Measurements from ENCODE around the gene HNRNPUL1. TPM values are rescaled to one million over a fixed set of nuclear protein-coding genes. Genes with fewer than 3 reads are reported as not detected.

Gene HNRNPUL1
- total RNA-seq, 2 experiments from 2014 or later = 301 to 333 TPM

- peak overlapping the region; percentile 91 for H3K4me3 Mint-ChIP-seq
- peaks cover 29% of the 10 kb centered on the region for H3K36me3 Mint-ChIP-seq
- ATAC-seq (ENCODE audit: low read depth) = no peak
Measured at GRCh38 chr19:41309180-41310032, 45.2 kb downstream of the HNRNPUL1 start.

DNA sequence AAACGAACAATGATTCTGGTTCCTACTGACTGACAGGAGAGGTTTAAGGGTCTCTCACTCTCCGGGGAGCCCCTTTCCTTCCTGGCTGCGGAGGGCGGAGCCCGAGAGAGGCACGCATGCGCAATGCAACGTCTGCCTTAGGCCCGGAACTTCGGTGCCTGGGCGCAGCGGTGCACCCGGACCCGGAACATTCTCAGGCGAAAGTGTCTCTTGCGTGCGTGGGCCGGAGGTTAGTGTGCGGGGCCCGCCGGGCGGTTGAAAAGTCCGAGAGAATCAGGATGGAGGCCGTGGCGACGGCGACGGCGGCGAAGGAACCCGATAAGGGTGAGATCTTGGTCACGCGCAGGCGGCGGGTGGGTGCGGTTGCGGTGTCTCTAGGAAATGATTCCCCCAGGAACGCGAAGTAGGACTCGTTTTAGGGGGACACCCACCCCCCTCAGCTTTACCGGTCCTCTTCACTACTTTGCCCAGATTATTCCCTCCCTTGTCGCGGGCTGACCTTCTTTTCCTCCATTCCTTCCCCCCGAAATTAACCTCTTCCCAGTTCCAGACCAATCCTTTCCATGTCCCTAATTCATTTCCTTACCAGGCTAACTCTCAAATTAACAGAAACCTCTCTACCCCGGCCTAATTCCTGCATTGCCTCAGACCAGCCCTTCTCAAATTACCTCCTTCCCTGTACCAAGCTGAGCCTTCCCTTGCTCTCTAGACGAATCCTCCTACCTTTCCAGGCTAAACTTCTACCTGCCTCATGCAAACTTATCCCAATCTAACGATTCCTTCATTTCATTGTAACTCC lies 46.1 kb downstream of the HNRNPUL1 start, which contains the start of gene CCDC97:
Gene CCDC97, plus strand, starts transcription at position 140 of the 799 bp plus-strand sequence. Its CDS starts 139 bp downstream, at position 279.
- Mint-ChIP-seq H3K27ac (peak within 1 kb of the TSS; percentile 96), H3K4me3 (peak within 1 kb of the TSS; percentile 91), H3K9me3 (no peaks in the 10 kb centered on the region), H3K4me1 (peaks cover 50% of the 10 kb centered on the region), H3K36me3 (peaks cover 26% of the 10 kb centered on the region), H3K27me3 (no peaks in the 10 kb centered on the region)
- ATAC-seq (ENCODE audit: low read depth) (peak; percentile 62), DNase-seq (peak; percentile 93)
- POLR2A ChIA-PET = interaction anchor here (0.7 to 14.7 kb wide), 13 partner anchors 9 to 162 kb away, joined by 3 to 195 read pairs (median 5); partner anchors contain the start of genes B9D2 and HNRNPUL1

More at GRCh38 chr19:41309180-41310032, 45.2 kb downstream of the HNRNPUL1 start:
- Mint-ChIP-seq H3K27ac (peak overlapping the region; percentile 96), H3K4me1 (peaks cover 58% of the 10 kb centered on the region), H3K27me3 (no peaks in the 10 kb centered on the region), H3K9me3 (no peaks in the 10 kb centered on the region)
- no peak for DNase-seq
- POLR2A ChIA-PET = interaction anchor here (0.7 to 14.7 kb wide), 19 partner anchors 10 to 161 kb away, joined by 3 to 195 read pairs (median 5); partner anchors contain the start of genes B9D2, HNRNPUL1 and TGFB1

GRCh38 chr19:41311072-41311471 lies 46.9 kb downstream of the HNRNPUL1 start:
- ATAC-seq (ENCODE audit: low read depth) (no peak), DNase-seq (no peak)
- Mint-ChIP-seq H3K27ac (peak overlapping the region; percentile 17), H3K4me3 (peak overlapping the region; percentile 91), H3K36me3 (peaks cover 28% of the 10 kb centered on the region), H3K9me3 (no peaks in the 10 kb centered on the region), H3K27me3 (no peaks in the 10 kb centered on the region), H3K4me1 (peaks cover 46% of the 10 kb centered on the region)
- POLR2A ChIA-PET = interaction anchor here (1.1 to 14.7 kb wide), 3 partner anchors 16 to 53 kb away, joined by 4 to 195 read pairs (median 12); partner anchors contain the start of genes B9D2 and HNRNPUL1

- ATAC-seq (ENCODE audit: low read depth) (no peak), DNase-seq (no peak)
- Mint-ChIP-seq H3K27me3 (no peaks in the 10 kb centered on the region), H3K36me3 (peaks cover 31% of the 10 kb centered on the region), H3K27ac (peak overlapping the region; percentile 17), H3K9me3 (no peaks in the 10 kb centered on the region), H3K4me3 (peak overlapping the region; percentile 91), H3K4me1 (peaks cover 43% of the 10 kb centered on the region)
- POLR2A ChIA-PET = interaction anchor here (1.0 to 14.7 kb wide), 2 partner anchors 10 to 47 kb away, joined by 3 to 195 read pairs; partner anchors contain the start of gene HNRNPUL1
Measured at GRCh38 chr19:41311613-41312012, 47.4 kb downstream of the HNRNPUL1 start.

GRCh38 chr19:41316306-41316920 lies 52.2 kb downstream of the HNRNPUL1 start:
- Mint-ChIP-seq H3K4me1 (peaks cover 21% of the 10 kb centered on the region), H3K36me3 (peaks cover 30% of the 10 kb centered on the region), H3K27me3 (no peaks in the 10 kb centered on the region), H3K4me3 (no peak overlapping the region), H3K9me3 (no peaks in the 10 kb centered on the region), H3K27ac (peak overlapping the region; percentile 58)
- DNase-seq (no peak), ATAC-seq (ENCODE audit: low read depth) (no peak)
- POLR2A ChIA-PET = interaction anchor here (1.1 to 1.6 kb wide), 2 partner anchors 8 to 9 kb away, joined by 5 to 6 read pairs; no protein-coding TSS in a partner anchor

DNA sequence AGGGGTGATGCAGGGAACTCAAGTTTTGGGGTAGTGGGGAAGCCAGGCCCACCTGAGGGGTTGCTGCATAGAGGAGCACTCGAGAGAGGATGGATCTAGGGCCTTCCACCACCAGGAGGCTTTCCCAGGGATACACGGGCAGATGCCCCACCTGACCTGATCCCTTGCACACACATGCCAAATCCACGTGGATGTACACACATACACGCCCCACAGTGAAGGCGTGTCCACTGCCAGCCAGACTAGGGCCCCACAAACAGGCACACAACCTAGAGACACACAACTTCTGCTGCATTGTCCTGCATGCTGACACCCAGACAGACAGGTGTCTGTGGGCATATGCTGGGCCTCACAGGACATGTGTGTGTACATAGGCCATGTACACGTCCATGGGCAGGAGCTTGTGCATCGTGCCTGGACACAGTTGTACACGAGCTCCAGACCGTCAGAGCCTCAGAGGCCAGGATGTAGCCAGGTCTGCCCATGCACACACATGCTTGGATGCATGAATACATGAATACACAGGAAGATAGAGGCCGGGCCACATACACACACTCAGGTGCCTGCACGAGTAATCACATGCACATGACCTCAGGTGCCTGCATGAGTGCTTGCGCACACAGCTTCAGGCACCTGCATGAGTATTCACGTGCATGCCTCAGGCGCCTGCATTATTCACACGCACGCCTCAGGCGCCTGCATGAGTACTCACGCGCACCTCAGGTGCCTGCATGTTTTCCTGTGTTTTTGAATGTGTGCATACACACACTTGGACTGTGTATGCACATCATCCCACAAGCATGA lies 54.7 kb downstream of the HNRNPUL1 start:
- DNase-seq (no peak), ATAC-seq (ENCODE audit: low read depth) (no peak)
- H3K27me3 Mint-ChIP-seq = no peaks in the 10 kb centered on the region
- H3K9me3 Mint-ChIP-seq = no peaks in the 10 kb centered on the region
- no peak overlapping the region for H3K4me3 Mint-ChIP-seq
- POLR2A ChIA-PET = interaction anchor here (0.8 to 1.5 kb wide), 3 partner anchors 8 to 45 kb away, joined by 3 to 6 read pairs (median 3); partner anchors contain the start of genes B9D2 and CCDC97
- peak overlapping the region; percentile 34 for H3K27ac Mint-ChIP-seq
- H3K4me1 Mint-ChIP-seq = peaks cover 19% of the 10 kb centered on the region
- peaks cover 21% of the 10 kb centered on the region for H3K36me3 Mint-ChIP-seq

DNA sequence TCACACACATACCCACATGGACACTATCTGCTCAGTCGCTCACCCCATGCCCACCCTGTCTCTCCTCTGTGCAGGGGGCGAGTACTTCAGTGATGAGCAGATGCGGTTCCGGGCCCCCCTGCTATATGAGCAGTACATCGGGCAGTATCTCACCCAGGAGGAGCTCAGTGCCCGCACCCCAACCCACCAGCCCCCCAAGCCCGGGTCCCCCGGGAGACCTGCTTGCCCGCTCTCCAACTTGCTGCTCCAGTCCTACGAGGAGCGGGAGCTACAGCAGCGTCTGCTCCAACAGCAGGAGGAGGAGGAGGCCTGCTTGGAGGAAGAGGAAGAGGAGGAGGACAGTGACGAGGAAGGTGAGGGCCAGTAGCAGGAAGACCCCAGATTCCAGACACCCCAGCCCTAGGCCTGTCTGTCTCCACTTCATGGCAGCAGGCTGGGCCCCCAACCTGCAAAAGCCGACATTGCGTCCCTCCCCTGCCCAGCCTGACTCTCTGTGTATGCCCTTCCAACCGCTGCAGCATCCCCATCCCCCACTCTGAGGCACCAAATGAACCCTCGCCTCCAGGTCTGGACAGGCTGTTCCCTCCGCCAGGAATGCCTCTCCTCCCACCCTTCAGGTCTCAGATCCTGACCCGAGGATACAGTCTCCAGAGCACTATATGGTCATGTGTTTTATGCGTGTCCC lies 55.5 kb downstream of the HNRNPUL1 start:
- Mint-ChIP-seq H3K4me3 (no peak overlapping the region), H3K27ac (no peak overlapping the region), H3K9me3 (no peaks in the 10 kb centered on the region), H3K27me3 (no peaks in the 10 kb centered on the region), H3K36me3 (peaks cover 22% of the 10 kb centered on the region), H3K4me1 (peaks cover 20% of the 10 kb centered on the region)
- POLR2A ChIA-PET = interaction anchor here (0.8 to 2.8 kb wide), 3 partner anchors 9 to 44 kb away, joined by 3 to 9 read pairs (median 6); partner anchors contain the start of genes B9D2, CCDC97 and TGFB1
- ATAC-seq (ENCODE audit: low read depth) (no peak), DNase-seq (no peak)

DNA sequence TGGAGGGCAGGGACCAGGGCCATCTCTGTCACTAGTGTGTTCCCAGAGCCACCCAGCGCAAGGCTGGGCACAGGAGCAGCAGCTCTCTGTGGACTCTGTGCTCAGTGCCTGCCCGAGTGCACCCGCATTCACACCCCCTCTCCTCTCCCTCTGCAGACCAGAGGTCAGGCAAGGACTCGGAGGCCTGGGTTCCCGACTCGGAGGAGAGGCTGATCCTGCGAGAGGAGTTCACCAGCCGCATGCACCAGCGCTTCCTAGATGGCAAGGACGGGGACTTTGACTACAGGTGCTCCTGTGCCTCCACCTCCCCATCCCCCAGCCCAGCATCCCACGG lies 56.0 kb downstream of the HNRNPUL1 start:
- H3K36me3 Mint-ChIP-seq = peaks cover 25% of the 10 kb centered on the region
- H3K9me3 Mint-ChIP-seq = no peaks in the 10 kb centered on the region
- no peak overlapping the region for H3K27ac Mint-ChIP-seq
- no peaks in the 10 kb centered on the region for H3K27me3 Mint-ChIP-seq
- peaks cover 23% of the 10 kb centered on the region for H3K4me1 Mint-ChIP-seq
- DNase-seq (no peak), ATAC-seq (ENCODE audit: low read depth) (no peak)
- POLR2A ChIA-PET = interaction anchor here (2.8 kb wide), 1 partner anchor 32 kb away, joined by 9 read pairs; the partner anchor contains the start of gene TGFB1
- H3K4me3 Mint-ChIP-seq = no peak overlapping the region

DNA sequence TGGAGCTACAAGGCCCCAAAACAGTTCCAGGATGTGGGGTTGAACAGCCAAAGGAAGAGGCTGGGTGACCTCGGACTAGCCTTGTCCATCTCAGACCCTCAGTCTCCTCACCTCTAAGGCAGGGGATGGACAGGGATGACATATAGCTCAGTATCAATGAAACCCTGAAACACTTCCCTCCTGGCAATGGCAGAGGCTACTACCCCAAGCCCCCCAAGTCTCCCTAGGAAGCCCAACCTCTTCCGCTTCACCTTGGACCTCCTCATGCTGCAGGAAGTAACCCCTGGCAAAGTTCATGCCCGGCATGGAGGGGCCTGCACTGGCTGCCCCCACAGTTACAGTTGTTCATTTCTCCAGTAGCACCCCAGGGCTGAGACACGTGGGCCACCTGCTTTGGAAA lies 56.4 kb downstream of the HNRNPUL1 start:
- DNase-seq = no peak
- peaks cover 27% of the 10 kb centered on the region for H3K36me3 Mint-ChIP-seq
- POLR2A ChIA-PET = interaction anchor here (2.8 kb wide), 1 partner anchor 32 kb away, joined by 9 read pairs; the partner anchor contains the start of gene TGFB1

DNA sequence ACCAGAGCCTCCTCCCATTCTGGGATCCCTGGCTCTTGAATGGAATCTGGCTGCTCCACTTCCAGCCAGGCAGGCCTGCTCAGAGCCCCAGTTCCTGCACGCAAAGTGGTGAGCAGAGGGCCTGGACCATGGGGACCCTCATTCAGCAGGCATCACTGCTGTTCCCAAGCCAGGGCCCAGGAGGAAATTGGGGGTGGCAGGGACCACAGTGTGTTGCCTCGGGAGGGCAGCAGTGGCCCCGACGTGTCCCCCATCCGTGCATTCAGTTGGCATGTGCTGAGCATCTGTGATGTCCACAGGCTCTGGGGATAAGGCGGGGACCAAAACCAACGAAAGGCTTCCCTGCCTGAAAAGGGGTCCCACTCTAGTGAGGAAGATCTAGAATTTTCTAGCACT lies 57.0 kb downstream of the HNRNPUL1 start:
- Mint-ChIP-seq H3K4me3 (no peak overlapping the region), H3K4me1 (peaks cover 29% of the 10 kb centered on the region), H3K9me3 (no peaks in the 10 kb centered on the region), H3K36me3 (peaks cover 26% of the 10 kb centered on the region), H3K27me3 (no peaks in the 10 kb centered on the region), H3K27ac (peak overlapping the region; percentile 42)
- DNase-seq = no peak
- no peak for ATAC-seq (ENCODE audit: low read depth)
- POLR2A ChIA-PET = interaction anchor here (1.1 to 2.8 kb wide), 2 partner anchors 9 to 31 kb away, joined by 3 to 9 read pairs; partner anchors contain the start of gene TGFB1

More for the DNA sequence above, 56.4 kb downstream of the HNRNPUL1 start:
- no peaks in the 10 kb centered on the region for H3K9me3 Mint-ChIP-seq
- no peaks in the 10 kb centered on the region for H3K27me3 Mint-ChIP-seq
- ATAC-seq (ENCODE audit: low read depth) = no peak
- H3K4me1 Mint-ChIP-seq = peaks cover 26% of the 10 kb centered on the region
- H3K27ac Mint-ChIP-seq = peak overlapping the region; percentile 15
- no peak overlapping the region for H3K4me3 Mint-ChIP-seq

- Mint-ChIP-seq H3K27me3 (no peaks in the 10 kb centered on the region), H3K36me3 (peaks cover 25% of the 10 kb centered on the region), H3K4me1 (peaks cover 33% of the 10 kb centered on the region), H3K9me3 (no peaks in the 10 kb centered on the region), H3K27ac (peak overlapping the region; percentile 42), H3K4me3 (no peak overlapping the region)
- POLR2A ChIA-PET = interaction anchor here (0.5 to 2.8 kb wide), 6 partner anchors 10 to 549 kb away, joined by 3 to 9 read pairs (median 3); partner anchors contain the start of genes CCDC97 and TGFB1
- ATAC-seq (ENCODE audit: low read depth) (no peak), DNase-seq (no peak)
Measured at GRCh38 chr19:41321600-41322270, 57.6 kb downstream of the HNRNPUL1 start.

All from activated naive CD8-positive, alpha-beta T cell treated with anti-CD3 and anti-CD28 coated beads, Interleukin-2, amount 10 ng/mL, durations not matched to agents 7 days and 5 days (primary cell).